Measurements from ENCODE around the gene PTPRK. TPM values are rescaled to one million over a fixed set of nuclear protein-coding genes. Genes with fewer than 3 reads are reported as not detected.

Gene PTPRK
- polyA plus RNA-seq, result 10 to 100 TPM in 2 of 3 donors, 1 to 10 TPM in 1; 3.1 to 18.6 (median 11.3) TPM

GRCh38 chr6:128520436-128521281, at the start of gene PTPRK:
TSS of gene PTPRK (minus strand) at chr6:128520599. CDS start at chr6:128520358, 241 bp downstream.
- H3K27ac ChIP-seq (ENCODE audit: low read depth, low read length), result no peak within 1 kb of the TSS
- 0 to 1% (median 1%) methylated on average over 48 to 85 of the region's 85 CpGs for WGBS, 3 donors

- H3K27ac ChIP-seq (ENCODE audit: low read depth, low read length), result no peak overlapping the region
- WGBS, 3 donors, result 72 to 78% (median 72%) methylated on average over 1 of the region's 1 CpG
These were observed 46.6 kb upstream of the PTPRK start for GRCh38 chr6:128567029-128567428.

- no peak overlapping the region for H3K27ac ChIP-seq (ENCODE audit: low read depth, low read length)
These were observed 40.6 kb upstream of the PTPRK start for GRCh38 chr6:128560966-128561365.

GRCh38 chr6:128558924-128559323, 38.5 kb upstream of the PTPRK start:
- no peak overlapping the region for H3K27ac ChIP-seq (ENCODE audit: low read depth, low read length)
- 61 to 88% (median 77%) methylated on average over 2 of the region's 2 CpGs for WGBS, 3 donors

GRCh38 chr6:128558021-128558420, 37.6 kb upstream of the PTPRK start:
- WGBS, 3 donors, result 57 to 75% (median 64%) methylated on average over 2 of the region's 2 CpGs
- H3K27ac ChIP-seq (ENCODE audit: low read depth, low read length), result no peak overlapping the region

- WGBS, 3 donors, result 57 to 84% (median 75%) methylated on average over 3 of the region's 3 CpGs
These were observed 36.7 kb upstream of the PTPRK start for GRCh38 chr6:128557081-128557480.

GRCh38 chr6:128554302-128554701, 33.9 kb upstream of the PTPRK start:
- WGBS, 3 donors, result 25 to 70% (median 67%) methylated on average over 2 of the region's 2 CpGs
- no peak overlapping the region for H3K27ac ChIP-seq (ENCODE audit: low read depth, low read length)

More at GRCh38 chr6:128557081-128557480, 36.7 kb upstream of the PTPRK start:
- H3K27ac ChIP-seq (ENCODE audit: low read depth, low read length), result no peak overlapping the region

GRCh38 chr6:128541261-128541660, 20.9 kb upstream of the PTPRK start:
- no peak overlapping the region for H3K27ac ChIP-seq (ENCODE audit: low read depth, low read length)
- 21 to 50% (median 44%) methylated on average over 1 of the region's 1 CpG for WGBS, 3 donors

- H3K27ac ChIP-seq (ENCODE audit: low read depth, low read length), result no peak overlapping the region
- WGBS, 3 donors, result 88 to 95% (median 93%) methylated on average over 4 of the region's 4 CpGs
These were observed 18.4 kb upstream of the PTPRK start for GRCh38 chr6:128538763-128539162.

GRCh38 chr6:128532827-128533226, 12.4 kb upstream of the PTPRK start:
- 80 to 97% (median 93%) methylated on average over 3 of the region's 3 CpGs for WGBS, 3 donors
- H3K27ac ChIP-seq (ENCODE audit: low read depth, low read length), result no peak overlapping the region

- H3K27ac ChIP-seq (ENCODE audit: low read depth, low read length), result no peak overlapping the region
- 86 to 93% (median 87%) methylated on average over 2 of the region's 2 CpGs for WGBS, 3 donors
These were observed 11.7 kb upstream of the PTPRK start for GRCh38 chr6:128532136-128532535.

- no peak overlapping the region for H3K27ac ChIP-seq (ENCODE audit: low read depth, low read length)
- 85 to 89% (median 87%) methylated on average over 2 of the region's 2 CpGs for WGBS, 3 donors
These were observed 11.3 kb upstream of the PTPRK start for GRCh38 chr6:128531696-128532095.

GRCh38 chr6:128528241-128528640, 7.8 kb upstream of the PTPRK start:
- no peak overlapping the region for H3K27ac ChIP-seq (ENCODE audit: low read depth, low read length)

- H3K27ac ChIP-seq (ENCODE audit: low read depth, low read length), result no peak overlapping the region
- 68 to 78% (median 71%) methylated on average over 1 of the region's 1 CpG for whole genome bisulfite sequencing, 3 donors
These were observed 7.0 kb upstream of the PTPRK start for GRCh38 chr6:128527375-128527774.

GRCh38 chr6:128526152-128526914, 5.9 kb upstream of the PTPRK start:
- H3K27ac ChIP-seq (ENCODE audit: low read depth, low read length), result no peak overlapping the region
- WGBS, 3 donors, result 86 to 96% (median 92%) methylated on average over 5 of the region's 5 CpGs

- WGBS, 3 donors, result 91 to 97% (median 96%) methylated on average over 2 of the region's 2 CpGs
- no peak overlapping the region for H3K27ac ChIP-seq (ENCODE audit: low read depth, low read length)
These were observed 5.0 kb upstream of the PTPRK start for GRCh38 chr6:128525406-128525805.

- WGBS, 3 donors, result 31 to 57% (median 53%) methylated on average over 2 of the region's 2 CpGs
- no peak overlapping the region for H3K27ac ChIP-seq (ENCODE audit: low read depth, low read length)
These were observed 858 bp upstream of the PTPRK start for GRCh38 chr6:128521282-128521632.

- WGBS, 3 donors, result 0 to 1% (median 1%) methylated on average over 37 to 39 of the region's 39 CpGs
- H3K27ac ChIP-seq (ENCODE audit: low read depth, low read length), result no peak overlapping the region
These were observed 416 bp downstream of the PTPRK start for GRCh38 chr6:128519931-128520435.

- 0 to 1% (median 1%) methylated on average over 42 to 46 of the region's 46 CpGs for whole genome bisulfite sequencing, 3 donors
- H3K27ac ChIP-seq (ENCODE audit: low read depth, low read length), result no peak overlapping the region
These were observed 1.1 kb downstream of the PTPRK start for GRCh38 chr6:128519132-128519930.

All from adipose tissue (tissue), 3 donors.